ENCODE measurements around the gene OPCML.

GRCh38 chr11:133529807-133530500 is 2.3 kb downstream of the OPCML start:
- TF ChIP-seq, protein P1, sequence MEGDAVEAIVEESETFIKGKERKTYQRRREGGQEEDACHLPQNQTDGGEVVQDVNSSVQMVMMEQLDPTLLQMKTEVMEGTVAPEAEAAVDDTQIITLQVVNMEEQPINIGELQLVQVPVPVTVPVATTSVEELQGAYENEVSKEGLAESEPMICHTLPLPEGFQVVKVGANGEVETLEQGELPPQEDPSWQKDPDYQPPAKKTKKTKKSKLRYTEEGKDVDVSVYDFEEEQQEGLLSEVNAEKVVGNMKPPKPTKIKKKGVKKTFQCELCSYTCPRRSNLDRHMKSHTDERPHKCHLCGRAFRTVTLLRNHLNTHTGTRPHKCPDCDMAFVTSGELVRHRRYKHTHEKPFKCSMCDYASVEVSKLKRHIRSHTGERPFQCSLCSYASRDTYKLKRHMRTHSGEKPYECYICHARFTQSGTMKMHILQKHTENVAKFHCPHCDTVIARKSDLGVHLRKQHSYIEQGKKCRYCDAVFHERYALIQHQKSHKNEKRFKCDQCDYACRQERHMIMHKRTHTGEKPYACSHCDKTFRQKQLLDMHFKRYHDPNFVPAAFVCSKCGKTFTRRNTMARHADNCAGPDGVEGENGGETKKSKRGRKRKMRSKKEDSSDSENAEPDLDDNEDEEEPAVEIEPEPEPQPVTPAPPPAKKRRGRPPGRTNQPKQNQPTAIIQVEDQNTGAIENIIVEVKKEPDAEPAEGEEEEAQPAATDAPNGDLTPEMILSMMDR (IDR thresholded peaks at IDR 0.05) = no peak
- TF ChIP-seq POLR2A (IDR thresholded peaks at IDR 0.05) = no peak
